ENCODE measurements around the gene SH3BP4. TPM values are rescaled to one million over a fixed set of nuclear protein-coding genes. Genes with fewer than 3 reads are reported as not detected.

Gene SH3BP4
- total and polyA plus RNA-seq, 2 of the 13 experiments (the other 11 are each of a cell fraction or from before 2014, with no cell fraction given), result 34.6 to 99.1 TPM

DNA sequence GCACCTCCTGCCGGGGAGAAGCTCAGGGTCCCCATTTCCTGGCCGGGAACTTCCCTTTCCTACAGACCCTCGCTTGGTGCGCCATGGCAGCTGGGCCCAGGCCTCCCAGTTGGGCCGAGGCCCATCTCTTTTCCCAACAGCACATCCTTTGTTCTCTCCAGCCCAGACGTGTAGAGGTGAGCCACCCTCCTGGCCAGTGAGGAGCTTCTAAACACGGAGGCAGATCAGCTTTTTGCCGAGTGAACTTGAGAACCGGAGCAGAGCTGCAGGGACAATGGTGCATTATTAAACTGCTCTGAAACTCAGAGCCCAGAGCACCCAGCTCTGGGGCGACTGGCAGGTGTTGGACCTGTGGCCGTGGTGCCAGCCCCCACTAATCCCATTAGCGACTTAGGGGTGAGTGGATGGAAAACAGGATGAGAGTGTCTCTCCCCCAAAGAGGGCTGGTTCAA lies 25.4 kb downstream of the SH3BP4 start (continued):
- TF ChIP-seq ZNF83 (CRISPR knock-in tag; IDR thresholded peaks at IDR 0.05; ENCODE audit: borderline replicate concordance), result no peak
- TF ChIP-seq NR1H2 (CRISPR knock-in tag; IDR thresholded peaks at IDR 0.05; ENCODE audit: borderline replicate concordance, low read depth), result no peak
- TF ChIP-seq ZNF557 (CRISPR knock-in tag; IDR thresholded peaks at IDR 0.05), result no peak
- TF ChIP-seq, protein P1, sequence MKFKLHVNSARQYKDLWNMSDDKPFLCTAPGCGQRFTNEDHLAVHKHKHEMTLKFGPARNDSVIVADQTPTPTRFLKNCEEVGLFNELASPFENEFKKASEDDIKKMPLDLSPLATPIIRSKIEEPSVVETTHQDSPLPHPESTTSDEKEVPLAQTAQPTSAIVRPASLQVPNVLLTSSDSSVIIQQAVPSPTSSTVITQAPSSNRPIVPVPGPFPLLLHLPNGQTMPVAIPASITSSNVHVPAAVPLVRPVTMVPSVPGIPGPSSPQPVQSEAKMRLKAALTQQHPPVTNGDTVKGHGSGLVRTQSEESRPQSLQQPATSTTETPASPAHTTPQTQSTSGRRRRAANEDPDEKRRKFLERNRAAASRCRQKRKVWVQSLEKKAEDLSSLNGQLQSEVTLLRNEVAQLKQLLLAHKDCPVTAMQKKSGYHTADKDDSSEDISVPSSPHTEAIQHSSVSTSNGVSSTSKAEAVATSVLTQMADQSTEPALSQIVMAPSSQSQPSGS (CRISPR knock-in tag; IDR thresholded peaks at IDR 0.05), result no peak
- TF ChIP-seq SNAI1 (CRISPR knock-in tag; IDR thresholded peaks at IDR 0.05; ENCODE audit: borderline replicate concordance), result no peak
- TF ChIP-seq PPARG (CRISPR knock-in tag; conservative IDR thresholded peaks at IDR 0.05), result no peak
- no peak; the same call in 1 of the 2 replicates for TF ChIP-seq PHF21A (CRISPR knock-in tag; IDR thresholded peaks at IDR 0.05)
- no peak for TF ChIP-seq RBAK (CRISPR knock-in tag; IDR thresholded peaks at IDR 0.05)
- TF ChIP-seq PITX1 (CRISPR knock-in tag; IDR thresholded peaks at IDR 0.05), result no peak
- TF ChIP-seq RFX1 (IDR thresholded peaks at IDR 0.05), result no peak
- no peak for TF ChIP-seq ZNF552 (CRISPR knock-in tag; IDR thresholded peaks at IDR 0.05; ENCODE audit: borderline replicate concordance)
- TF ChIP-seq, protein P2, sequence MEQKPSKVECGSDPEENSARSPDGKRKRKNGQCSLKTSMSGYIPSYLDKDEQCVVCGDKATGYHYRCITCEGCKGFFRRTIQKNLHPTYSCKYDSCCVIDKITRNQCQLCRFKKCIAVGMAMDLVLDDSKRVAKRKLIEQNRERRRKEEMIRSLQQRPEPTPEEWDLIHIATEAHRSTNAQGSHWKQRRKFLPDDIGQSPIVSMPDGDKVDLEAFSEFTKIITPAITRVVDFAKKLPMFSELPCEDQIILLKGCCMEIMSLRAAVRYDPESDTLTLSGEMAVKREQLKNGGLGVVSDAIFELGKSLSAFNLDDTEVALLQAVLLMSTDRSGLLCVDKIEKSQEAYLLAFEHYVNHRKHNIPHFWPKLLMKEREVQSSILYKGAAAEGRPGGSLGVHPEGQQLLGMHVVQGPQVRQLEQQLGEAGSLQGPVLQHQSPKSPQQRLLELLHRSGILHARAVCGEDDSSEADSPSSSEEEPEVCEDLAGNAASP (CRISPR knock-in tag; IDR thresholded peaks at IDR 0.05; ENCODE audit: borderline replicate concordance), result no peak
- TF ChIP-seq ZNF496 (CRISPR knock-in tag; IDR thresholded peaks at IDR 0.05; ENCODE audit: insufficient replicate concordance), result no peak
- TF ChIP-seq IKZF4 (CRISPR knock-in tag; IDR thresholded peaks at IDR 0.05; ENCODE audit: borderline replicate concordance, low read depth, not compliant biosample characterization), result no peak
- no peak for TF ChIP-seq SAFB2 (CRISPR knock-in tag; IDR thresholded peaks at IDR 0.05; ENCODE audit: borderline replicate concordance, low read depth)
- no peak for TF ChIP-seq ZNF468 (CRISPR knock-in tag; IDR thresholded peaks at IDR 0.05)
- no peak for TF ChIP-seq MAFK (conservative IDR thresholded peaks at IDR 0.05 in 1 of 2, IDR thresholded peaks at IDR 0.05 in 1 of 2; ENCODE audit: low read length in 2 of 2)
- TF ChIP-seq RCOR2 (CRISPR knock-in tag; IDR thresholded peaks at IDR 0.05), result 0 out of 2 replicates have a peak, but pooled peaks have one; percentile 33
- TF ChIP-seq RXRB (CRISPR knock-in tag; IDR thresholded peaks at IDR 0.05; ENCODE audit: borderline replicate concordance), result 0 out of 2 replicates have a peak, but pooled peaks have one; percentile 33
- TF ChIP-seq ZNF138 (CRISPR knock-in tag; IDR thresholded peaks at IDR 0.05; ENCODE audit: low read depth), result no peak
- peak; percentile 49; the same call in 1 of the 2 replicates for TF ChIP-seq YEATS4 (CRISPR knock-in tag; IDR thresholded peaks at IDR 0.05; ENCODE audit: borderline replicate concordance)
- 0 out of 2 replicates have a peak, but pooled peaks have one; percentile 8 for TF ChIP-seq ZNF317 (CRISPR knock-in tag; IDR thresholded peaks at IDR 0.05)
- peak; percentile 7; the same call in 1 of the 2 replicates for TF ChIP-seq ARNTL (CRISPR knock-in tag; IDR thresholded peaks at IDR 0.05)
- TF ChIP-seq, protein P3, sequence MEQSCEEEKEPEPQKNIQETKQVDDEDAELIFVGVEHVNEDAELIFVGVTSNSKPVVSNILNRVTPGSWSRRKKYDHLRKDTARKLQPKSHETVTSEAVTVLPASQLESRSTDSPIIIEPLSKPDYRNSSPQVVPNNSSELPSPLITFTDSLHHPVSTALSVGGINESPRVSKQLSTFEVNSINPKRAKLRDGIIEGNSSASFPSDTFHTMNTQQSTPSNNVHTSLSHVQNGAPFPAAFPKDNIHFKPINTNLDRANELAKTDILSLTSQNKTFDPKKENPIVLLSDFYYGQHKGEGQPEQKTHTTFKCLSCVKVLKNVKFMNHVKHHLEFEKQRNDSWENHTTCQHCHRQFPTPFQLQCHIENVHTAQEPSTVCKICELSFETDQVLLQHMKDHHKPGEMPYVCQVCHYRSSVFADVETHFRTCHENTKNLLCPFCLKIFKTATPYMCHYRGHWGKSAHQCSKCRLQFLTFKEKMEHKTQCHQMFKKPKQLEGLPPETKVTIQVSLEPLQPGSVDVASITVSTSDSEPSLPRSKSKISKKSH (CRISPR knock-in tag; IDR thresholded peaks at IDR 0.05; ENCODE audit: borderline replicate concordance), result no peak
- no peak for TF ChIP-seq NFYB (CRISPR knock-in tag; IDR thresholded peaks at IDR 0.05)
- no peak for TF ChIP-seq ATM (IDR thresholded peaks at IDR 0.05; ENCODE audit: borderline replicate concordance)
- TF ChIP-seq, protein P4, sequence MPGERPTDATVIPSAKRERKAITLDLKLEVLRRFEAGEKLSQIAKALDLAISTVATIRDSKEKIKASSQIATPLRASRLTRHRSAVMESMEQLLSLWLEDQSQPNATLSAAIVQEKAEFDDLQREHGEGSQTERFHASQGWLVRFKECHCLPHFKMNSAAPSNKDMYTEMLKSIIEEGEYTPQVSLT (CRISPR knock-in tag; IDR thresholded peaks at IDR 0.05; ENCODE audit: borderline replicate concordance, low read depth), result no peak

All from HepG2 (cell line).